NCI-H446 (cell line): ENCODE results near the gene TBCA.
"Not testable (repeated sequence)": the region's sequence is repeated elsewhere in the genome, so short reads cannot be mapped to it uniquely, and the experiment has no call there.

Source experiments
- DNase-seq, 2 experiments: peaks; one replicate each; lab custom pipeline; 2025; lab: John Stamatoyannopoulos, UW

TBCA gene

DNA sequence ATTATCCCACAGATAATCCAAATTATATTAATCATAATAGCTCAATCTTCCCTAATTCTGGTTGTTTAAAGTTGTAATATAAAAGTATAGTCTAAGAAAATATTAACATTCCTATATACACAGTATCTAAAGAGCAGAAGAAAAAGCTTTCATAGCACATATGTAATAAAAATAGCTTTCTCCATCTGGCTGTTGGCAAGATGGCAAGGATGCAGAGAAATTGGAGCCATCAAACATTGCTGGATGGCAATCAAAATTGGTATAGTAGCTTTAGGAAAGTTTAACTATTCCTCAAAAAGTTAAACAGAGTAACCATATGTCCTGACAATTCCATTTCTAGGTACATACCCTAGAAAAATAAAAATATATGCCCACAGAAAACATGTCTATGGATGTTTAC, 66.8 kb downstream of the TBCA start:
- DNase-seq: no peak

DNA sequence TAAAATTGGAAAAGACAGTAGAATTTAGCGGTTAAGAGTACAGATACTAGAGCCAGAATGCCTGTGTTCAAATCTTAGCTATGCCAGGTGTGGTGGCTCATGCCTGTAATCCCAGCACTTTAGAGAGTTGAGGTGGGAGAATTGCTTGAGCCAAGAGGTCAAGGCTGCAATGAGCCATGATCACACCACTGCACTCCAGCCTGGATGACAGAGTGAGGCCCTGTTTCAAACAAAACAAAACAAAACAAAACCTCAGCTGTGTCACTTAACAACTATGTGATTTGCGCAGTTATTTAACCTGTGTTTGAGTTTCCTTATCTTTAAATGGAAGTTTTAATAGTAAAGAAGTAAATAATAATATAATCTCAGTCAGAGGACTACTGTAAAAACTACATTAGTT, 68.3 kb downstream of the TBCA start:
- DNase-seq: no peak

DNA sequence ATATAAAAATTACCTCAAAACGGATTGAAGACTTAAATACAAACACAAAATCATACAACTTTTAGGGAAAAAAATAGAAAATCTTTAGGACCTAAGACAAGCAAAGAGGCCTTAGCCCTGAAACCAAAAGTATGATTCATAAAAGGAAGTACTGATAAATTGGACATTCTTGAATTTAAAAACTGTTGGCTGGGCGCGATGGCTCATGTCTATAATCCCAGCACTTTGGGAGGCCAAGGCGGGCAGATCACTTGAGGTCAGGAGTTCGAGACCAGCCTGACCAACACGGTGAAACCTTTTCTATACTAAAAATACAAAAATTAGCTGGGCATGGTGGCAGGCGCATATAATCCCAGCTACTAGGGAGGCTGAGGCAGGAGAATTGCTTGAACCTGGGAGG, 76.6 kb downstream of the TBCA start:
- not testable (repeated sequence) for DNase-seq

DNA sequence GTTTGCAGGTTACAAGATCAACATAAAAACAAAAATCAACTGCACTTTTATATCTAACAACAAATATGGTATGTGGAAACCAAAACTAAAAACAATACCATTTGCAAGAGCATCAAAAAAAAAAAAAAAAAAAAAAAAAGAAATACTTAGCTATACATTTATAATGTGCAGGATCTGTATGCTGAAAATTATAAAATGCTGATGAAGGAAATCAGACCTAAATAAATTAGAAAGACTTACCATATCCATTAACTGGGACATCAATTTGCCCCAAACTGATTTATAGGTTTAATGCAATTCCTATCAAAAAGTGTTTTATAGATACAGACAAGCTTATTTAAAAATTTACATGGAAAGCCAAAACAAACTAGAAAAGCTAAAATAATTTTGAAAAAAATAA, 77.2 kb downstream of the TBCA start:
- no peak for DNase-seq

DNA sequence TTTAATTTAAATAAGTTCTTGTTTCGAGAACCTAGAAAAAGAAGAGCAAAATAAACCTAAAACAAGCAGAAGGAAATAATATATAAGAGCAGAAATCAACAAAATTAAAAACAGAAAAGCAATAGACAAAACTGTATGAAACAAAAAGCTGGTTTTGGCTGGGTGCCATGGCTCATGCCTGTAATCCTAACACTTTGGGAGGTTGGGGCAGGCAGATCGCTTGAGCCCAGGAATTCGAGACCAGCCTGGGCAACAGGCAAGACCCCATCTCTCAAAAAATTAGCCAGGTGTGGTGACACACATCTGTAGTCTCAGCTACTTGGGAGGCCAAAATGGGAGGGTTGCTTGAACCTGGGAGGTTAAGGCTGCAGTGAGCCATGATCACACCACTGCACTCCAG, 78.4 kb downstream of the TBCA start:
- DNase-seq: no peak

DNA sequence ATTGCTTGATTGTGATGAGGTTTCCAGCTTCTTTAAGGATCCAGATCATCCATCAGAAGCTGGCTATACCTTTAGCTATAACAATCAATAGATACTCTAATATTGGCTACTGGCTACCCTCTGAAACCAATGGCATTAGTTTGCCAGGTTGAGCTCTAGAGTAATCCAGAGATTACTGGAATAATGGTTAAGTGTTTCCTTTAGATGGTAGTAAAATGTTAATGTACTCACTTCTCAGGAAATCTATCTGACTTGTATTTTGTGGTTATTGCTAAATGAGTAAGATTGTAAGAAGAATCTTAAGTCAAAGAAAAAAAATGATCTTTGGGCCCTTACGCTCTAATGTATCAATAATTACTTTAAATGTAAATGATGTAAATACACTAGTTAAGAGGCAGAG, 80.0 kb downstream of the TBCA start:
- no peak for DNase-seq

DNA sequence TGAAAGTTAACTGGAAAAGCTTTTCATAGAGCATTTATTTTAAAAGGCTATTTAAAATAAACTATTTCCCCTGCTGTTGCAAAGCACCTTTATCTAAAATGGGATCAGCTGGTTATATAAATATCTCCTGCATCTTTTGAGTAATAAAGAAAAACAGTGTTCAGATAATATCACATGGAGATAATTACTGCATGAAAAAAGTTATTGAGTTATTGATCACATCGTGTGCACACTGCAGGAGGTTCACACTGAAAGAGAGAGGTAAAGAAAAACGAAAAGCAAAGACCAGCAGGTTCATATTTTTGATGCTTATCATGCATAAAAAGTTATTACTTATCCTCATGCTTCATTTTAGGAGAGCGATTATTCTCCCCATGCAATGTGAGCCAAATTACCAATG, 82.2 kb downstream of the TBCA start:
- DNase-seq: no peak

DNA sequence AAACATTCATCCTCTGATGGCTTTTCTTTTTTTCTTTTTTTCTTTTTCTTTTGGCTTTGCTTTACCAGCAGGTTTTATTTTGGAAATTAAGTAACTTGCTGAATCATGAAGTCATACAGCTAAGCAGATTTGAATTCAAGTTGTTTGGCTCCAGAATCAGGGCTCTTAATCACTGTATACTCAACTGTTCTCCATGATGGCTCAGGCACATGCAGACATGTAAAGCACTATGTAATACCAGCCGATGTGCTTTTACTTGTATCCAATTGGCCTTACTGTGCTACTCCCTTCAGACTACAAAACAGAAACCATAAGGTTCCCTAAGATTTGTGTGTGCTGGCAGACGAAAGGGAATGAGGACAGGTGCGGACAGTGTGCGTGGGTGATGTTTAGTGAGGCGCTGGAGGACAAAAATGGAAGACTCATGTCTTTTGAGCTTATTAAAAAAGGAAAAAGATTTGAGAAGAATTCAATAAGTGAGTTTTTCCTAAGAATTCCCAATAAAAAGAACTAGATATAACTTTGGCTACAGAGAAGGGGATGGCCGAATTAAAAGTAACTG, 92.9 kb downstream of the TBCA start:
- DNase-seq: no peak

DNA sequence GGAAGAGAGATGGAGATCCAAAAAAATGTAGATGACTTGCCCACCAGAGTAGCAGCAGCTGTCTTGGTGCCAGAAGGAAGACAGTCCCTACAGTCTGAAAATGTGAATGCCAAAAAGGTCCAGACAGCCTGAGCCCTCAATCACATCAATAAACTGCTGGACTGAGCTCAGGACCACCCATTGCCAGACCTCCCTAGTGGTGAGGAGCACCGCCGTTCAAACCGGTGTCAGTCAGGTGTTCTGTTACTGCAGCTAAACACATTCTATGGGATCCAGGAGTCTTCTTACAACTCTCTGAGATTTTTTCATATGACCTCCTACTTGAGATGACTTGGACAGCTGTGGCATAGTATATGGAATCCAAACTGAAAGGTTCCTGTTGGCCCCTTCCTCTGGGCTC, 105.6 kb downstream of the TBCA start:
- DNase-seq: no peak

DNA sequence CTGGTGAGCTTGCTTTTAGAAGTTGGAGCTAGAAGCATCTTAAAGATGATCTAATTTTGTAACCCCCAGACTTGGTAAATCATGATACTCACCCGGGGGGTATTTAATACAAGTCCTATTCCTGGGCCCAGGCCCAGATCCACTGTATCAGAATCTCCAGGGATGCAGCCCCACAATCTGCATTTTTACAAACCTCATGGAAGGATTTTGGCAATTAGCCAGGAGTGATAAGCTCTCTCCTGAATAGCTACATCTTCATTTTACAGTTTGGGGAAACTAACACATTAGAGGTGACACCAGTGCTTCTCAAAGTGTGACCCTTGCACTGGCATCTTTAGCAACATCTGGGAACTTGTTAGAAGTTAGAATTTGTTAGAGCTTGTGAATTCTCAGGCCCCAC, 106.5 kb downstream of the TBCA start:
- DNase-seq: no peak

DNA sequence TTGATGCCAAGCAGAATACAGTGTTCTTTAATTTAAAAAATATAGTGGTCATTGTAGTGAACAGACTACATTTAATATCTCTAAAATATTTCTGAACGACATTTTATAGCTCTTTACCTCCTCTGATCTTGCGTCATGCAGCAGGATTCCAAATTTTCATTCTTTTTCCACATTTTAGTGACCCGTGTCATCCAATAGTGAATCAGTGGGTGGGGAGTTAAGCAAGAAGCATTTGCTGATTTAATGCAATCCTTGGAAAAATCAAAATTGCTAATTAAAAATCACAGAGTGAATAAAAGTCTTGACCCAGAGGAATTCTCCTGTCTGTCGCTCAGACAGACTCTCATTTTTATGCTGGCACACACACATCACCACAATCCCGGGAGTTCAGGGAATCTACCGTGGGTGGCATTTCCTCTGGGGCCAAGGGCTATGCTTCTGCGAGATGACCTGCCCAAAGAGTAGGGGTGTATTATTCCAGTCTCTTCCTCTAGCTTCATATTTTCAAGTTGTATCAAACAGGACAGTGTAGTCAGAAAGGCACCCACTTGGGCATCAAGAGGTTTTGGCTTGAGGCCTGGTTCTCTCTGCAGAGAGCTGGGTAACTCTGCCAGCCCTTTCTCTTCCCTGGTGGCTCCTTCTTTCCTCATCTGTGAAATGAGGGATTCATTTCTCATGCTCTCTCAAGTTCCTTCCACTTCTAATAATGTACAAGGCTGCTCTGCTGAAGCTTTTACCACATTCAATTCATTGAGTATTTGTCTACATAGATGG, 112.9 kb downstream of the TBCA start:
- DNase-seq: no peak

DNA sequence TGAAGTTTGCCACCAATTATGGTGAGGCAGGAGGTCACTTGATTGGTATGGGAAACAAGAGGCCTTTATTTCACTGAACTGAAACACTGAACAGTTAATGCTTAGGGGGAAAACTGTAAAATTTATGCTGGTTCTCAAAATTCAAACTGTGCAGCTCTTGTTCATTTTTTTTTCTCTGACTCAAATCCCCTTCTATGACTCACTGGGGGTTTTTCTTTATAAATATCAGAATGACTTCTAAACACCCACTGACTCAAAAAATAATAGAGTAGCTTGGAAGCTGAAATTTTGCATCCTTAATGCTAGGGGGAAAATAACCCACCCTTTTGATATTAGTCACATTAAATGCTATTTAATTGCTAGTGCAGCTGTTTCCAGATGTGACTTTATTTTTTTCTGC, 113.5 kb downstream of the TBCA start:
- DNase-seq: no peak

DNA sequence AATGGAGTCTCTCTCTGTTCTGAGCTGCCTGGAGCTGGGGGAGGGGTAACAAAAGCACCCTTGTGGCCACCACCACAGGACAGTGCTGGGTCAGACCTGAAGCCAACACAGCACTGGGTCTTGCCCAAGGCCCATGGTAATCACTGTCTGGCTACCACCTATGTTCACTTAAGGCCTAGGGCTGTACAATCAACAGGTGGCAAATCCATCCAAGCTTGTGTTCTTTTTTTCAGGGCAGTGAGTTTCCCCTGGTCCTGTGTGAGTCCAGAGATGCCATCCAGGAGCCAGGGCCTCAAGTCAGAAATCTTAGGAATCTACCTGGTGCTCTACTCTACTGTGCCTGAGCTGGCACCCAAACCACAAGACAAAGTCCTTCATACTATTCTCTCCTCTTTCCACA, 117.5 kb downstream of the TBCA start:
- DNase-seq: no peak

DNA sequence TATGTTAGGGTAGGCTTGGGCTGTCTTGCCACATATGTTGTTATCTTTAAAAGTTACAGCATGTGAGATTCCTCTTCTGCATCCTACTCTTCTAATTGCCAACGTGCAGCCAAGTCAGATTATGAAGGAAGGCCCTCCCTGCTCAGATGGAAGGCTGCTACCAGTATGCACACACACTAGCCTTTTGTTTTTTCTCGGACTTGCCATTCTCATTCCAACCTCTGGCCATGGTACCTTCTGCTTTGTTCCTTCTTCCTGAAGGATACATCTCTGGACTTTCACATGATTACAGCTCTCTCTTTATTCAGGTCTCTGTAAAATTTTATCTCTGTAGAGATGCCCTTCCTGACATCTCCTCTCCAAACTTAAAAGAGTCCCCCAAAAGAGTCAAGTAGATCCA, 124.8 kb downstream of the TBCA start:
- no peak for DNase-seq

DNA sequence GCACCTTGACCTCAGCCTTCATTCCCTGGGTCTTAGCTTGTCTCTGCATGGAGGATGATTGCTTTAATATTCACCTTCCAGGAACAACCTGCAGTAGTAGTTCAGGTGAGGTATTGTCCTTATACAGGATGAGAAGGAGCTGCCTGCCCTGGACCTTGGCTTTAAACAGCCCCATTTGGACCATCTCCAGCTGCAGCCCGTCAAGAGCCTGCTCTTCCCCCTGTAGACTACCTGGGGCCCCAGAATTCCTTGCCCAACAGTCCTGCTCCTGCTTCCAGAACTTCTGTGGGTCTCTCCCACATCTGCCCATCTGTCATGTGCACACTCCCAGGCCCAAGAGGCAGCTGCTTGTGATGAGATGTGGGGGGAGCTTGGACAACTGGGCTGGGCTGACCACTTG, 125.5 kb downstream of the TBCA start:
- no peak for DNase-seq

DNA sequence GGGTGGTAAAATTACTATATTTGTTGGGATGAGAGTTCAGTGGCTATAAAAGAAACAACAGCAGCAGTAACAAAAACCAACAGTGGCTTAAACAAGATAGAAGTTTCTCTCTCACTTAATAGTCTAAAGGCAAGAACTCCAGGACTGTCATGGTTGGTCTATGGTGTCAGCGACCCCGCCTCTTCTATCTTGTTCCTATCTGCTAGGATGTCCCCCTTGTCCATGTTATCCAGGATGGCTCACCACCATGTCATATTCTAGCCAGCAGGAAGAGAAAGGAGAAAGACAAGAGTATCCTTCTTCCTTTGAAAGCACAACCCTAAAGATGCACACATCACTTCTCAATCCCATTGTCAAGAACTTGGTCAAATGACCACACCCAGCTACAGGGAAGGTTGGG, 126.4 kb downstream of the TBCA start:
- DNase-seq: no peak

DNA sequence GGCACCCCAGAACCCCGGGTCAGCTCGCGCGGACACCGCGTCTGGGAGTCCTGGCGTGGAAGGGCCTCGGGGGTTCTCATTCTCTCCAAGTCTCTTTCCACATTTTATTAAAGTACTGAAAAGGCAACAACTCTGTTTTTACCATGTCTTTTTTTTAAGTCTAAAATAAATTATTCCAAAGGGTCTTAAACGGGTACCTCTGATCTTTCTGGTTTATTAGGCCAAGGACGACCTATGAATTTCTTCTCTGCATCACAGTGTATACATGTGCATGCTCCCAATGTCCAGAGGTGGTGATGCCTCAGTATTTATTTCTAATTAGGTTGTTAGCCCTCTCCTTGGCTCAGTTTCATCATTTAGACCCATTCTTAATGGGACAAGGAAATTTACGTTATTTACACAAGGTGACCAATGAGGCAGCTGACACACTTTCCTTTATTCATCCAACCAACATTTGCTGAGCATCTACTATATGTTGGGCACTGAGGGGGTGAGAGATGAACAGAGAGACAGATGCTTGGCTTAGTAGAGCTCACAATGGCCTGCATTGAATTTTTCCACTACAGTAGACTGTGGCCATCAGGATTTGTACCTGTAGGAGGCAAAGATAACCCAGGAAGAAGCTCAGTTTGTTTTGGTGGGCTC, 130.0 kb downstream of the TBCA start:
- no peak for DNase-seq

DNA sequence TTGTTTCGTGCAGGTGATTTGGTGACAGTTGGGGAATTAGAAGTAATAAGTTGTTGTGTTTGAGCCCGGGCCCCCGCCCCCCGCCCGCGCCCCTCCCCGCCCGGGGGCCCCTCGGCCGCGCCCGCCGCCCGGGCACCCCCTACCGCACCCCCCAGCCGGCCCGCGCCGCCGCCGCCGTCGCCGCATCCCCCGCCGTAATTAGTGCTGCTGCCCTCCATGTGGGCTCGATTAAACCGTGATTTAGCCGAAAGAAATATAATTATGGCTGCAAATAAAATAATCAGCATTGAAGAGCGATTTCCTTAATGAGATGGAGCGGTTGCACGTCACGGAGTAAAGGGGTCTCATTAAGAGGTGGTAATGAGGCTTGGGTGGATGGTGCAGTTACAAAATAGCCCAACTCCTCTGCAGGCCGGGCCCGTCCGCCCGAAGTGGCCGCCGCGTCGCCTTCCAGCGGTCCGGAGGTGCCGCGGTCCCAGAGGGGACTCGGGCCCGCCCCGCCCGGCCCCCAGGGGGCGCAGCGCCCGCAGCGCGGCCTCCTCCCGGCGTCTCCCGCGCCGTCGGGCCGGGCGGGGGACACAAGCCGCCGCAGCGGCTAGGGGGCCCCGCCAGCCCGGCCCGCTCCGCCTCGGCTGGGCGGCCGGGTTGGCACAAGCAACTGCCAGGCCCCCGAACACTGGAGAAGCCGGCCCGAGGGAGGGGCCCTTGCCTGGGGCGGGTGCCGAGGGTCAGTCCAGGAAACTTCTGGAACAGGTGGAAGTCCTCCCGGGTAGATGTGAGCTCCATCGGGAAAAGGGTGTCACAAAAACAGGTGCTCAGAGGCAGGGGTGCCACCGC, 130.8 kb downstream of the TBCA start:
- no peak for DNase-seq

DNA sequence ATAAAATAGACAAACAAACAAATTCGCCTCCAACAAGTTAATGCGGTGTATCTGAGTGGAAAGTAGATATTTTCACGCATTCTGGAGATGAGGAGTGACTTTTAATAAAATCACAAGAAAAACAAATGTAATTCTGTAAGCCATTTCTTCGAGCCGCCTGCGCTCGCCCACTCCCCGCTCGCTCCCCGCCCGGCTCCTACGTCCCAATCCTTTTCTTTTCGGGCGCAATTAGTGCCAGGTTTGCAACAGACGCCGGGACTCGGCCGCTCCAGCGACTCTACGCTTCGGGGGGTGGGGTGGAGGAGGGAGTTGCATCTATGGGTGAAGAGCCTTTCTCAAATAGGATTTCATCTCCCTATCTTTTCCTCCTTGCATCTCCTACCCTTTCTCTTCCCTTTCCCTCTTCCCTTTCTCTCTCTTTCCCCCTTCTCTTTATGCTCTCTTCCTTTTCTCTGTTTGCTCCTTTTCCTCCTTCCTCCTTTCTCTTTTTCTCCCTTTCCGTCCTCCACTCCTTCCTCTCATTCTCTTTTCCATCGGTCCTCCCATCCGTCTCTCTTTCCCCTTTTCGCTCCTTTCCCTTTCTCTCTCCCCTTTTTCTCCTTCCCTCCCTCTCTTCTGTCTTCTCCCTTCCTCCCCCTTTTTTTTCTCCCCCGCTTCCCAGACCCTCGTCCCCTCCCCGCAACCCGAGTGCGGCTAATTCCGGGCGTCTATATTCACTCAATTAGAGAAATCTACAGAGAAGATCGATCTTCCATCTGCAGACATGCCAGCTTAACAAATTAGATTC, 131.6 kb downstream of the TBCA start:
- DNase-seq: no peak

DNA sequence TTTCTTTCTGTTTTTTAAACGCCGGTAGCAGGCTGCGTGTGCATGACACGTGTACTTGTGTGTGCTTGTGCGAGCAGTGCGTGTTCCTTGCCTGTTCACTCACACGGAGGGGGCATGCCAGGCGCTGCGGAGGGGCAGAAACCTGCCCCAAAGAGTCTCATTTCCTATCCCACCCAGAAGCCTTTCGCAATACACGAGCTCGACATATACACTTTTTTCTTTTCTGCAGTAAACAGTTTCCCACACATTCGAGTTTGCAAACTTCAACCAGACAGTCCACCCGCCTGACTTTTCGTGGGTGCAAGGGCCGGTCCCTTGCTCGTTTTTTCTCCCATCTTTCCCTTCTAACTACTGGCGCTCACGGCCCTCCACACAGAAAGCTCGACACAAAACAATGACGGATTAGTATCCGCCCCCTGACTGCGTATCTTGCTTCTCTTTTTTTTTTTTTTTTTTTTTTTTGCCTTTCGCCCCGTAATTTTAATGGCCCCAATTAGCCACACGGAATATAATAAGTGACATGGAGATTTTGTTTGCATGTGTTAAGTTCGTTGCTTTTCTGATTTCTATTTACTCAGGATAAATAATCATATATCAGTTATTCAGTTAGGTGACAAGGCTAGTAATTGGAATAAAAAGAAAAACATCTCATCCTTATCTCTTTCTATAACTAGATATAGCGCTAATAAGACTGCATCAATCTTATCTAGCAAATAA, 132.3 kb downstream of the TBCA start:
- DNase-seq: no peak
